Tibial nerve (tissue), 3 donors: Measurements from ENCODE around the gene ZBTB44.

Experiments
- CTCF ChIP-seq, 5 experiments: fragments of 200-600 bp in 3 of 5; fragments of 450-650 bp in 2 of 5; sonication (generic) in 3 of 5; IDR thresholded peaks; one replicate each; pipeline ENCODE4 v1.5.1; 2016 to 2019; ENCODE audit warnings: antibody characterized with exemption in 5 of 5, mild to moderate bottlenecking in 3 of 5, moderate library complexity in 2 of 5
- POLR2A ChIP-seq, 2 donors: fragments of 450-650 bp; IDR thresholded peaks; one replicate each; pipeline ENCODE4 v1.6.1; 2017; ENCODE audit warnings: antibody characterized with exemption in 2 of 2, mild to moderate bottlenecking in 2 of 2, moderate library complexity in 2 of 2

- TF ChIP-seq CTCF (IDR thresholded peaks at IDR 0.05): no peak
- TF ChIP-seq POLR2A (IDR thresholded peaks at IDR 0.05): no peak
Measured at GRCh38 chr11:130192845-130193267, 121.9 kb downstream of the ZBTB44 start.
